Stimulated activated CD4-positive, alpha-beta T cell treated with anti-CD3 and anti-CD28 coated beads, TNF-alpha, amount 100 ng/mL, for 24 hours (primary cell): ENCODE measurements around the gene TTLL10.
"Not testable (repeated sequence)": the region's sequence is repeated elsewhere in the genome, so short reads cannot be mapped to it uniquely, and the experiment has no call there.

Experiments used
- DNase-seq, 3 experiments: peaks; one replicate each; pipeline ENCODE4 v3.0.0-alpha.2; 2020; ENCODE audit warnings: low read depth in 3 of 3

Gene TTLL10

DNA sequence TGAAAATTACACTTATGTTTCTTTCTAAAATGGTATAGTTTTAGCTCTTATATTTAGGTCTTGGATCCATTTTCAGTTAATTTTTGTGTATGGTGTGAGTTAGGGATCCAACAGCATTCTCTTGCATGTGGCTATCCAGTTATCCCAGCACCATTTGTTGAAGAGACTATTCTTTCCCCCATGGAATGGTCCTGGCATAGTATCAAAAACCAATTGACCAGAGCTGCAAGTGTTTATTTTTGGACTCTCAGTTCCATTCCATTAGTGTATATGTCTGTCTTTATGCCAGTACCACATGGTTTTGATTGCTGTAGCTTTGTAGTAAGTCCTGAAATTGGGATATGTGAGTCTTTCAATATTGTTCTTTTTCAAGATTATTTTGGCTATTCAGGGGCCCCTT is 14.3 kb downstream of the TTLL10 start:
- no peak for DNase-seq

DNA sequence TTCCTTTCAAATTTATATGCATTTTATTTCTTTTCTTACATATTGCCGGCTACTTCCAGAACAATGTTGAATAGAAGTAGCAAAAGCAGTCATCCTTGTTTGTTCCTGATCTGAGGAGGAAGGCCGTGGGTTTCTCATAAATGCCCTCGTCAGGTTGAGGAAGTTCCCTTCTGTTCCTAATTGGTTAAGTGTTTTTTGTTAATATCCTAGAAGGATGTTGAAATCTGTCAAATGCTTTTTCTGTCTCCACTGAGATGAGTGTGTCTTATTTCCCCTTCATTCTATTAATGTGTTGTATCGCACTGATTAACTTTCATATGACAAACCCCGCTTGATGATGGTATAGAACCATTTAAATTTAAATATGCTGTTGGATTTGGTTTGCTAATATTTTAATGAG is 15.4 kb downstream of the TTLL10 start:
- no peak for DNase-seq

DNA sequence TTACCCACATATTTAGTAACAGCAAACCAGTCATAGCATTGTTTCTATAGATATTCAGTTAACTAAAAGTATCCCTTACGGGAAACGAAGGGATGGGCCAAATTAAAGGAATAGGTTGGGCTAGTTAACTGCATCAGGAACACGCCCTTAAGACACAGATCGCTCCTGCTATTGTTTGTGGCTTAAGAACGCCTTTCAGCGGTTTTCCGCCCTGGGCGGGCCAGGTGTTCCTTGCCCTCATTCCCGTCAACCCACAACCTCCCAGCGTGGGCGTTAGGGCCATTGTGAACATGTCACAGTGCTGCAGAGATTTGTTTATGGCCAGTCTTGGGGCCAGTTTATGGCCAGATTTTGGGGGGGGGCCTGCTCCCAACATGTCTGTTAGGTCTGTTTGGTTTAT is 18.1 kb downstream of the TTLL10 start:
- no peak for DNase-seq

- DNase-seq = no peak
Measured at GRCh38 chr1:1194723-1195122, 21.0 kb downstream of the TTLL10 start.

GRCh38 chr1:1195726-1196125 is 22.0 kb downstream of the TTLL10 start:
- DNase-seq = not testable (repeated sequence)

DNA sequence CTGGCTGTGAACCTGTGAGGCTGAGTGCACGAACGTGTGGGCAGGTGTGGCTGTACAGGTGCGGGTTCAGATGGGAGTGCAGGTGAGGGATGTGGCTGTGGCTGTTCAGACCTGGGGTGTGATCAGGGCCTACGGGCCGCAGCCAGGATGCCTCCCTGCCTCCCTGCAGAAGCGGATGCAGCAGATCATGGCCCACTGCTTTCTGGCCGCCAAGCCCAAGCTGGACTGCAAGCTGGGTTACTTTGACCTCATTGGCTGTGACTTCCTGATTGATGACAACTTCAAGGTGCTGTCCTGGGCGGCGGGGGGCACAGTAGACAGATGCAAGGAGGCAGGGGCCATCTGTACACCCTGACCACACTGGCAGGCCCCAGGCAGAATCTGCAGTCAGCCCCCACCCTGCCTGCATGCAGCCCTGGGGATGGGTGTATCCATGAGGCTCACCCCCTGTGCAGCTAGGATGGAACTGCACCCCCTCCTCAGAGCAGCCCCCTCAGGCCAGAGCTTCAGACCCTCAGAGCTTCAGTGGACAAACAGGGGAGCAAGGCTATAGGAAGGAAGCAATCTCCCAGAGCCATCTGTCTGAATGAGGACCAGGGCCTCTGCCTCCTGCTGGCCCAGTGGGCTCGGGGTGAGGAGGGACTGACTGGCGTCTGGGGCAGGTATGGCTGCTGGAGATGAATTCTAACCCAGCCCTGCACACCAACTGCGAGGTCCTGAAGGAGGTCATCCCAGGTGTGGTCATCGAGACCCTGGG is 22.9 kb downstream of the TTLL10 start:
- DNase-seq = no peak

GRCh38 chr1:1197188-1197500 is 23.5 kb downstream of the TTLL10 start:
- DNase-seq = no peak

- no peak for DNase-seq
Measured at GRCh38 chr1:1197551-1198422, 24.1 kb downstream of the TTLL10 start.

DNA sequence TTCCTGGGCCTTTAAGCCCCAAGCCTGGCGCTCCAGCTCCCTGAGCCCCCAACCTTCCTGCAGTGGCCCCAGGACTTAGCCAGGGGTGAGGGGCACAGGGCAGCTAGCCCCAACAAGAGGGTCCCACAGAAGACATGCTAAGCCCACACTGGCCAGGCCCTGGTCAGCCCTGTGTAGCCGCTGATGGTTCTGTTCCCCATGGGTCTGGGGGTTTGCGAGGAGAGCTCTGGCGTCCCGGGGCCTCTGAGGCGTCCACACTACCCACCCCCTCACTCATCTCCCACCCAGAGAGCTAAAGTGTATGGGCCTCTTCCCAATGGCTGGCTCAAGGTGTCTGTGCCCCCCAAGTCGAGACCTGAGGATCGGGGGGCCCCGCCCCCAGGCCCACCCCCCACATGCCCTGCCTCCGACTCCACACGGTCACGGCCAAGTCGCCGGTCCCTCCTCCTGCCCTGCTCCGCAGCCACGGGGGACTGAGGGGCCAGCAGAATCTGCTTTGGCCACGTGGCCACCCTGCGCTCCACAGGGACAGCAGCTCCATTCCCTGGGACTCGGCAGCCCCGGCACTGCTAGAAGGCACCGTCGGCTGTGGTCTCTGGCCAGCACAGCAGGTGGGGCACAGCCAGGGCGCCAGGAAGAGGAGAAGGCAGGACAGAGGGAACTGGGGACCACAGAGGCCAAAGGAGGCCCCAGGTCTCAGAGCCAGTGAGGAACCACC is 24.9 kb downstream of the TTLL10 start:
- DNase-seq = no peak

- no peak for DNase-seq
Measured at GRCh38 chr1:1199141-1199960, 25.7 kb downstream of the TTLL10 start.

DNA sequence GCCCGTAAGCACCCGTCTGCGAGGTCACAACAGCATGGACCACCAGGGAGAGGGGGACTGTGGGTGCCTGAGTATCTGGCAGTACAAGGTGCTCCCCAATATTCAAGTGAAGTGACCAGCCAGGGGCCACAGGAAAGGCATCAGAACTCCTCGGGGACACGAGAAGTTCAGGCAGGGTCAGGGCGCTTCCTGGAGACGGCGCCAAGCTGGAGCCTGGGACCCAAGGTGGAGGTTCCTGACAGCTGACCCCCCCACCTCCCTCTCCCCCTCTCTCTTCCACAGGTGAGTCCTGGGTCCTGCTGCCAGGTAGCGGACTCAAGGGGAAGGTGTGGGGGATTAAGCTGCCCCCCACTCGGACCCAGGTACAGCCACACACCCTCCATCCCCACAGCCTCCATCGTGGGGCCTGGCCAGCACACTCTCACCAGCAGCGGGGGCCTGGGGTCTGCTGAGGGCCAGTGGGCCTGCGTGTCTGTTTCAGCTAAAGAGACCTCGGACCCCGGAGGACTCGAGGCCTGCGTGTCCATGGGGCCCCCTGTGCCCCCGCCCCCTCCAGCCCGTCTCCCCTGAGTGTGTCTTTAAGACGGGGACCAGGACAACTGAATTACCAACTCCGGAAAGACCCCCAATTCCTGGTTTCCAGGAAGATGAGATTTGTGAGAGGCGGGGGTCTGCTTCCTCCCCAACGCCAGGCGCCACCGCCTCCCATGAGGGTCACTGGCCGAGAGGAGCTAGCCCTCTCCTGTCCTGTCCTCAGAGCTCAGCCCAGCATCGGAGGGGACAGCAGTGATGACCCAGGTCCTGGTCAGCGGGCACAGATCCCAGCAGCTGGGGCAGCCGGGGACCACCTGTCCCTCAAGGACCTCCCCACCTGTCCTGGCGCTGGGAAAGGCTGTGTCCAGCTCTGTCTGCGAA is 26.5 kb downstream of the TTLL10 start:
- no peak for DNase-seq

GRCh38 chr1:1200876-1201810 is 27.5 kb downstream of the TTLL10 start:
- DNase-seq = peak; percentile 81 to 88 (median 83)

GRCh38 chr1:1202831-1203560 is 29.3 kb downstream of the TTLL10 start:
- no peak for DNase-seq

- no peak for DNase-seq
Measured at GRCh38 chr1:1203561-1204424, 30.1 kb downstream of the TTLL10 start.

GRCh38 chr1:1204425-1204920 is 30.8 kb downstream of the TTLL10 start:
- DNase-seq = no peak

GRCh38 chr1:1204998-1205768 is 31.5 kb downstream of the TTLL10 start:
- DNase-seq = no peak
